HAP-1 (cell line): ENCODE results near the gene CCRL2.
"Not testable (repeated sequence)": the region's sequence is repeated elsewhere in the genome, so short reads cannot be mapped to it uniquely, and the experiment has no call there.

Experiments
- DNase-seq, 2 experiments: peaks; one replicate each; pipeline ENCODE4 v3.0.0-alpha.2; 2016 to 2020; ENCODE audit warnings: low spot score in 2 of 2
- H3K27me3 ChIP-seq: fragments of 250-450 bp; sonication (Bioruptor Pico); 2 replicates; pipeline ENCODE4 v1.5.1; 2020; ENCODE audit warnings: low read depth, mild to moderate bottlenecking, moderate library complexity
- H3K36me3 ChIP-seq: fragments of 250-450 bp; sonication (Bioruptor Pico); replicated peaks from 2 replicates; pipeline ENCODE4 v1.5.1; 2020; ENCODE audit warnings: mild to moderate bottlenecking
- H3K4me1 ChIP-seq: fragments of 250-450 bp; sonication (Bioruptor Pico); 2 replicates; pipeline ENCODE4 v1.5.1; 2020; ENCODE audit warnings: mild to moderate bottlenecking
- H3K4me3 ChIP-seq: fragments of 250-450 bp; sonication (Bioruptor Pico); 2 replicates; pipeline ENCODE4 v1.5.1; 2020; ENCODE audit warnings: mild to moderate bottlenecking, moderate library complexity
- H3K9me3 ChIP-seq: fragments of 250-450 bp; sonication (Bioruptor Pico); 2 replicates; pipeline ENCODE4 v1.5.1; 2020; ENCODE audit warnings: mild to moderate bottlenecking, moderate library complexity
- in situ Hi-C: fragments of 300-500 bp; cut with MboI; formaldehyde crosslinking; loops from 3 replicates; pipeline ENCODE4 v1.14.3; 2020; ENCODE audit warnings: low sequenced_read_pairs, inconsistent platforms, mixed read lengths

The CCRL2 gene

GRCh38 chr3:46371519-46372340 lies 35.3 kb upstream of the CCRL2 start:
- DNase-seq, result no peak
- Histone ChIP-seq H3K9me3 (no peaks in the 10 kb centered on the region), H3K27me3 (peaks cover 63% of the 10 kb centered on the region), H3K36me3 (no peaks in the 10 kb centered on the region), H3K4me1 (no peaks in the 10 kb centered on the region), H3K4me3 (no peak overlapping the region)
- in situ Hi-C loops, result no loop called here

GRCh38 chr3:46372492-46373359 lies 34.3 kb upstream of the CCRL2 start:
- DNase-seq, result no peak
- in situ Hi-C loops, result no loop called here
- H3K4me3 ChIP-seq, result no peak overlapping the region
- H3K4me1 ChIP-seq, result no peaks in the 10 kb centered on the region
- no peaks in the 10 kb centered on the region for H3K9me3 ChIP-seq
- H3K36me3 ChIP-seq, result no peaks in the 10 kb centered on the region
- H3K27me3 ChIP-seq, result peaks cover 64% of the 10 kb centered on the region

DNA sequence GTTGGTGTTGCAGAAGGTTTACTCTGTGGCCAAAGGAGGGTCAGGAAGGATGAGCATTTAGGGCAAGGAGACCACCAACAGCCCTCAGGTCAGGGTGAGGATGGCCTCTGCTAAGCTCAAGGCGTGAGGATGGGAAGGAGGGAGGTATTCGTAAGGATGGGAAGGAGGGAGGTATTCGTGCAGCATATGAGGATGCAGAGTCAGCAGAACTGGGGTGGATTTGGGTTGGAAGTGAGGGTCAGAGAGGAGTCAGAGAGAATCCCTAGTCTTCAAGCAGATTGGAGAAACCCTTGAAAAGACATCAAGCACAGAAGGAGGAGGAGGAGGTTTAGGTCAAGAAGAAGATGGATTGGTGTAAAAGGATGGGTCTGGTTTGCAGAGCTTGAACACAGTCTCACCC lies 32.3 kb upstream of the CCRL2 start:
- no peaks in the 10 kb centered on the region; the same call in 1 of the 2 replicates for H3K4me1 ChIP-seq
- peaks cover 47% of the 10 kb centered on the region for H3K27me3 ChIP-seq
- in situ Hi-C loops, result no loop called here
- no peak for DNase-seq
- H3K4me3 ChIP-seq, result no peak overlapping the region
- H3K9me3 ChIP-seq, result no peaks in the 10 kb centered on the region
- H3K36me3 ChIP-seq, result no peaks in the 10 kb centered on the region

DNA sequence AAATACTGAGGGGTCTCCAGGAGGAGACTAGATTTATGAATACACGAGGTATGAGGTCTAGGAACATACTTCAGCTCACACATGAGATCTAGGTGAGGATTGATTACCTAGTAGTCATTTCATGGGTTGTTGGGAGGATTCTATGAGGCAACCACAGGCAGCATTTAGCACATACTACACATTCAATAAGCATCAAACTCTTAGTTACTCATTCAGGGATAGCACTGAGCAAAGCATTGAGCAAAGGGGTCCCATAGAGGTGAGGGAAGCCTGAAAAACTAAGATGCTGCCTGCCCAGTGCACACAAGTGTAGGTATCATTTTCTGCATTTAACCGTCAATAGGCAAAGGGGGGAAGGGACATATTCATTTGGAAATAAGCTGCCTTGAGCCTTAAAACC lies 31.8 kb upstream of the CCRL2 start:
- Histone ChIP-seq H3K4me1 (no peaks in the 10 kb centered on the region; the same call in 1 of the 2 replicates), H3K4me3 (no peak overlapping the region), H3K27me3 (peaks cover 44% of the 10 kb centered on the region), H3K36me3 (no peaks in the 10 kb centered on the region), H3K9me3 (no peaks in the 10 kb centered on the region)
- no peak for DNase-seq
- in situ Hi-C loops, result no loop called here

DNA sequence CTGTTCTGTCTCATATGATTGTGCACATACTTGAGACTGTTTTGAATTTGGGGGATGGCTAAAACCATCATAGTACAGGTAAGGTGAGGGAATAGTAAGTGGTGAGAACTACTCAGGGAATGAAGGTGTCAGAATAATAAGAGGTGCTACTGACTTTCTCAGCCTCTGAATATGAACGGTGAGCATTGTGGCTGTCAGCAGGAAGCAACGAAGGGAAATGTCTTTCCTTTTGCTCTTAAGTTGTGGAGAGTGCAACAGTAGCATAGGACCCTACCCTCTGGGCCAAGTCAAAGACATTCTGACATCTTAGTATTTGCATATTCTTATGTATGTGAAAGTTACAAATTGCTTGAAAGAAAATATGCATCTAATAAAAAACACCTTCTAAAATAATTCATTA lies 31.2 kb upstream of the CCRL2 start:
- in situ Hi-C loops, result no loop called here
- DNase-seq, result no peak
- no peaks in the 10 kb centered on the region for H3K36me3 ChIP-seq
- H3K4me1 ChIP-seq, result no peaks in the 10 kb centered on the region; the same call in 1 of the 2 replicates
- H3K9me3 ChIP-seq, result no peaks in the 10 kb centered on the region
- H3K4me3 ChIP-seq, result no peak overlapping the region
- H3K27me3 ChIP-seq, result peaks cover 39% of the 10 kb centered on the region

DNA sequence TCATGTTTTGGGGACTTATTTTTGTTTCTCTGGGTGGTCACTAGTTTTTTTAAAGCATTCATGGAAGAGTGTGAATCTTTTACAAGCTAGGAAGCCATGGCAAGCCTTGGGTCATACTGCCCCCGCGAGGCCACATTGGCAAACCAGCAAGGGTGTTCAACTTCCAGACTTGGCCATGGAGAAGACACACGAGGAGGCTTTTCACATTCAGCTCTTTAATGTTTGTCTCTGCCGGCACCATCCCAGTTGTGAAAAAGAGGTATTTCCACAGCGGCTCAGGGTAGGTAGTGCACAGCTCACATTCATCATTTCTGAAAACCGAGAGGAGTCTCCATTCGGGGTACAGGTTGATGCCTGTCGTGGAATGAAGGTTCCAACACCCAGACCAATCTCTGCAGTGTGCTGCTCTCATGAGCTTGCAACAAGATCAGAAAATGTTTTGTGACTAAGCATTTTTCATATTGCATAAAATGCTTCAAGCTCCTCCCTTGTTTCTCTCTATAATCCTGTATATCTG lies 28.6 kb upstream of the CCRL2 start:
- in situ Hi-C loops, result no loop called here
- no peaks in the 10 kb centered on the region; the same call in 1 of the 2 replicates for H3K4me1 ChIP-seq
- no peaks in the 10 kb centered on the region for H3K9me3 ChIP-seq
- H3K36me3 ChIP-seq, result no peaks in the 10 kb centered on the region
- peak; percentile 28 to 74 for DNase-seq
- no peak overlapping the region for H3K4me3 ChIP-seq
- peaks cover 27% of the 10 kb centered on the region for H3K27me3 ChIP-seq

DNA sequence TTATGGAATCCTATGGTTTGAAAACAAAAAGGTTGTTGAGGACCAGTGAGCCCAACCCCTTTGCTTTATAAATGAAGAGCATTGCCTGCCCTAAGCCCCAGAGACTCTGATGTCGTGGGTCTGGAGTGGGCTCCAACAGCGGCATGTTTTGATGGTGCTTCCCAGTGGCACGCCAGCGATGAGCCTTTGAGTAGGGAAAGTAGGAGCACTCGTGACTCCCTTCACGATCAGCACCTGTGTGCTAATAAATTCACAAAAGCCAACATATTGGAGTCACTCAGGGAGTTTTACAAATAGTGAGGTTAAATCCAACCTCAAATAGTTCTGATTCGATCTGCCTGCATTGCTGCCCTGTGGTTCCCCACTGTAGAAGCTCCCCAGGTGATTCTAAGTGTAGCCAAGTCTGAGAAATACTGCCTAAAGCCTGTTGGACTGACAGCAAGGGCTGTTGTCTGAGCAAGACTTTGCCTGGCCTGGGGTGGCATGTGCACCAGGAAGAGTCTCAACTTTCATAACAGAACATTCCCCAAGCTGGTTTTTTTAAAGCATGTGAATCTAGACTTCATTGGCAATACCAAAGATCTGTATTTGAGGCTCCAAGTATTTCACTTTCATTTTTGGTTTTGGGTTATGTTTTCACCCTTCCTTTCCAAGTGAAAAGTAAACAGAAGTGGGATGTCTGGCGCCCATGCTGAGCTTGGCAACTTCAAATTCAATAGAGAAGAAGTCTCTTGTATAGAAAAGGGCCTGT lies 26.4 kb upstream of the CCRL2 start:
- no peak for DNase-seq
- no peaks in the 10 kb centered on the region for H3K36me3 ChIP-seq
- H3K4me1 ChIP-seq, result no peaks in the 10 kb centered on the region; the same call in 1 of the 2 replicates
- H3K27me3 ChIP-seq, result peaks cover 11% of the 10 kb centered on the region
- no peak overlapping the region for H3K4me3 ChIP-seq
- H3K9me3 ChIP-seq, result no peaks in the 10 kb centered on the region
- in situ Hi-C loops, result no loop called here

DNA sequence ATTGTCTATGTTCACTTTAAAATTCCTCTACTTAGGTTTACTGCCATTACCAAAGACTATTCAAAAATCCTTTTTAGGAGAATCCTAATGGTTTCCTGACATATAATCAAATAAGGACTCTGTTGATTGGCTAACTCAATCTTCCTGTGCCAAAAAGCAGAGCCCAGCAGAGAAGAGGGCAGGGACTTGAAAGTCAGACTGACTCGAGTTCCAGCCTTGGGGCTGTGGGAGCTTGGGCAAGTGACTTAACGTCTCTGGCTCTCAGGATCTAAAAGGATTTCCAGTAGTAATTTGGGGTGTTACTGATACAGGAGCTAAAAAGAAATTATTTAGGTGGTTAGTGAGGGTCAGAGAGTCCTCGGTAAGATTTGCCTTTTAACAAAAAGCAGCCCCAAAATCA lies 25.4 kb upstream of the CCRL2 start:
- DNase-seq, result no peak
- no peaks in the 10 kb centered on the region for H3K36me3 ChIP-seq
- H3K27me3 ChIP-seq, result peaks cover 7% of the 10 kb centered on the region; the same call in 1 of the 2 replicates
- in situ Hi-C loops, result no loop called here
- no peak overlapping the region for H3K4me3 ChIP-seq
- no peaks in the 10 kb centered on the region for H3K9me3 ChIP-seq
- H3K4me1 ChIP-seq, result no peaks in the 10 kb centered on the region; the same call in 1 of the 2 replicates

DNA sequence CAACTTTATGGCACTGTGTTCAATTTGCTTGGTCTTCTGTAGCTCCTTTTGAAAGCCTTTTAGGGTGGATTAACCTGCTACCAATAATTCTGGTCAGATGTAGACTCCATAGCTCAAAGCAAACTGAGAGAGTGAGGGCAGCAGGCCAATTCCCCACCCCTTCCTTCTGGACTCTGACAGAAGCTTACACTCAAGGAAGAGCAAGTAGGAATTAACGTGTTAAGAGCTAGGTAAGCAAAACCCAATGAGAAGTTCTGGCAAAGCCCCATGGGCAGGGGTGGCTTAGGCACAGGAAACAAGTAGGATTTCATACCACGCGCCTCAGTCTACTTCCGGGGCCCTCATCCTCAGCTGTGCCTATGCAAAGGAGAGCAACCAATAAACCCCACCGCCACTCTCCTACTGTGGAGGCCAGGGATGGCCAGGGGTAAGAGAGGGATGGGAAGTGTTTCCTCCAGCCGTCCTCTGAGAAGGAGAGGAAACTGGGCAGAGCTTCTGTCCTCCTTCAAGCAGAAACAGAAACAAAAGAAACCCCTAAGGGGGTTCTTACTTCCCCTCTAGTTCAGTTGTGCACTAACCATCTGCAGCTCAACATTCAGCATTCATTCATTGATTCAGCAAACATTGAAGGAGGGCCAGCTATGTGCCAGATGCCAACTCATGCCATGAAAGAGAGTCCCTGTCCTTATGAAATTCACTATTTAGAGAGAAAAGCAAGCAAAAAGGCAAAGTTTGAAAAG lies 23.7 kb upstream of the CCRL2 start:
- Histone ChIP-seq H3K4me1 (no peaks in the 10 kb centered on the region; the same call in 1 of the 2 replicates), H3K36me3 (no peaks in the 10 kb centered on the region), H3K27me3 (peaks cover 5% of the 10 kb centered on the region; the same call in 1 of the 2 replicates), H3K9me3 (no peaks in the 10 kb centered on the region), H3K4me3 (no peak overlapping the region)
- in situ Hi-C loops, result no loop called here
- DNase-seq, result no peak

DNA sequence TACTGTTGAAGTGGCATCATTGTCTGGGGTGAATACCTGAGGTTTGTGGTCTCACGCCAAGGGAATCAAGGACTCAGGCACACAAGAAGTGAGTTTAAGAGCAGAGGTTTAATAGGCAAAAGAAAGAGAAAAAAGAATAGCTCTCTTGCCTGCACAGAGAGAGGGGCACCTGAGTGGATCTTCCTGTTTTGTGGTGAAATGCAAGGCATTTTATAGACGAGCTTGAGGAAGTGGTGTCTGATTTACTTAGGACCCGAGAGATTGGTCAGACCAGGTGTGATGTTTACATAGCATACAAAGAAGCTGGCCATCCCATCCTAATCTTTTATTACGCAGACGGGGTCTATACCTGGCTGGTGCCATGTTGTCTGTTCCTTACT lies 23.1 kb upstream of the CCRL2 start:
- in situ Hi-C loops, result no loop called here

GRCh38 chr3:46386205-46386604 lies 20.9 kb upstream of the CCRL2 start:
- Histone ChIP-seq H3K27me3 (peaks cover 5% of the 10 kb centered on the region; the same call in 1 of the 2 replicates), H3K36me3 (no peaks in the 10 kb centered on the region), H3K9me3 (no peaks in the 10 kb centered on the region), H3K4me3 (no peak overlapping the region), H3K4me1 (no peaks in the 10 kb centered on the region)
- DNase-seq, result no peak
- in situ Hi-C loops, result no loop called here

More for the DNA sequence above, 23.1 kb upstream of the CCRL2 start:
- Histone ChIP-seq H3K9me3 (no peaks in the 10 kb centered on the region), H3K4me1 (no peaks in the 10 kb centered on the region; the same call in 1 of the 2 replicates), H3K27me3 (peaks cover 5% of the 10 kb centered on the region; the same call in 1 of the 2 replicates), H3K36me3 (no peaks in the 10 kb centered on the region), H3K4me3 (no peak overlapping the region)
- no peak for DNase-seq

DNA sequence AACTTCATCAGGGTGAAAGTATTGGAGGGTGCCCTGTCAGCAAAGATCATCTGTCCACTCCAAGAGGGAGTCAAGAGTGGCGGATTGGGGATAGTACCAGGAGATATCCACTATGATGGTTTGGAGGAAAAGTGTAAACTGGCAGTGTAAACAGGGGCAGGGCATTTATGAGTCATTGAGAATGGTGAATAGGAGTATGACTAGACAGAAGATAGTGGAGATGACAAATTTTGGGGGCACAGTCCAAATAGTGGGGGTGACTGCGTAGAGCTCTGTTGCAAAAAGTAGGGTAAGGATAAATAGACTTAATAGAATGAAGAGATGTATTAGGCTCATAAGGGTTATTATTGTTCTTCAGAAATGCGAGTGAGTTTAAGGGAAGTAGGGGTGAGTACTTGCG lies 18.2 kb upstream of the CCRL2 start:
- H3K27me3 ChIP-seq, in situ Hi-C loops, H3K4me3 ChIP-seq, H3K4me1 ChIP-seq, H3K9me3 ChIP-seq, DNase-seq, H3K36me3 ChIP-seq: not testable (repeated sequence)

DNA sequence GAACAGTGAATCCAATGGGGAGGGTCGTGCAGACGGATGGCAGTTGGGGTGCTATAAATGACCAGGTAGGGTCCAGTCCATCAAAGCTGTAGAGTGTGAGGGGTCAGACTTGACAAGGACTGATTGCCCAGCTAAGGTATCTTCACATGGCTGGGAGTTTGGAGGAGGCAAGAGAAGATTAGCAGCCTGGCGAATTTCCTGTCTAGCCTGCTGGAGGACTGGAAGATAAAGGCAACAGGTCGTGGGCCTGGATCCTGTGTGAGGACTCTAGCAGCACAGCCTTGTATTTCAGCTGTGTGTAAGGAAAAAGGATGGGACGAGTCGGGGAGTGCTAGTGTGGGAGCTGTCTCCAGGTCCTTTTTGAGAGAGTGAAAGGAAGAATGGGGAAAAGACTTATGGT lies 17.8 kb upstream of the CCRL2 start:
- in situ Hi-C loops, result no loop called here
- Histone ChIP-seq H3K9me3 (no peaks in the 10 kb centered on the region), H3K27me3 (no peaks in the 10 kb centered on the region), H3K4me1 (no peaks in the 10 kb centered on the region), H3K4me3 (no peak overlapping the region), H3K36me3 (no peaks in the 10 kb centered on the region)
- no peak for DNase-seq
